Measurements from ENCODE around the gene PPP2R5E.

Gene PPP2R5E

GRCh38 chr14:63367742-63368364, 175.3 kb downstream of the PPP2R5E start:
- H3K4me3 ChIP-seq (ENCODE audit: low read depth, low read length) = no peak overlapping the region
- no peak for TF ChIP-seq CTCF (IDR thresholded peaks at IDR 0.05; ENCODE audit: borderline replicate concordance, insufficient read depth, low read depth, low read length)

GRCh38 chr14:63362389-63362819, 180.8 kb downstream of the PPP2R5E start:
- TF ChIP-seq CTCF (IDR thresholded peaks at IDR 0.05; ENCODE audit: borderline replicate concordance, insufficient read depth, low read depth, low read length) = no peak
- H3K4me3 ChIP-seq (ENCODE audit: low read depth, low read length) = no peak overlapping the region

GRCh38 chr14:63361790-63362189, 181.4 kb downstream of the PPP2R5E start:
- no peak for TF ChIP-seq CTCF (IDR thresholded peaks at IDR 0.05; ENCODE audit: borderline replicate concordance, insufficient read depth, low read depth, low read length)

GRCh38 chr14:63357841-63358240, 185.3 kb downstream of the PPP2R5E start:
- H3K4me3 ChIP-seq (ENCODE audit: low read depth, low read length) = no peak overlapping the region
- TF ChIP-seq CTCF (IDR thresholded peaks at IDR 0.05; ENCODE audit: borderline replicate concordance, insufficient read depth, low read depth, low read length) = no peak

More at GRCh38 chr14:63361790-63362189, 181.4 kb downstream of the PPP2R5E start:
- H3K4me3 ChIP-seq (ENCODE audit: low read depth, low read length) = no peak overlapping the region

GRCh38 chr14:63345826-63346225, 197.4 kb downstream of the PPP2R5E start:
- no peak overlapping the region for H3K4me3 ChIP-seq (ENCODE audit: low read depth, low read length)
- TF ChIP-seq CTCF (IDR thresholded peaks at IDR 0.05; ENCODE audit: borderline replicate concordance, insufficient read depth, low read depth, low read length) = no peak

GRCh38 chr14:63344336-63344735, 198.8 kb downstream of the PPP2R5E start:
- TF ChIP-seq CTCF (IDR thresholded peaks at IDR 0.05; ENCODE audit: borderline replicate concordance, insufficient read depth, low read depth, low read length) = no peak
- no peak overlapping the region for H3K4me3 ChIP-seq (ENCODE audit: low read depth, low read length)

- no peak overlapping the region for H3K4me3 ChIP-seq (ENCODE audit: low read depth, low read length)
- no peak for TF ChIP-seq CTCF (IDR thresholded peaks at IDR 0.05; ENCODE audit: borderline replicate concordance, insufficient read depth, low read depth, low read length)
Observed at GRCh38 chr14:63343878-63344277, 199.3 kb downstream of the PPP2R5E start.

All from GM12875 (cell line).